GM23338 (cell line): ENCODE results near the gene IL11. TPM values are rescaled to one million over a fixed set of nuclear protein-coding genes. Genes with fewer than 3 reads are reported as not detected.

Experiments used
- ATAC-seq: fragments of 200-7000 bp; cut with Tn5 transposase; 3 replicates; pipeline ENCODE4 v1.9.1; 2020
- DNase-seq: peaks from one replicate; pipeline ENCODE4 v3.0.0-alpha.2; 2015; ENCODE audit warnings: low spot score
- H2AFZ ChIP-seq: fragments of 200-600 bp; sonication (generic); 2 replicates; pipeline ENCODE4 v1.8.0; 2016; ENCODE audit warnings: antibody characterized with exemption, mild to moderate bottlenecking, moderate library complexity
- H3F3A ChIP-seq: fragments of 200-600 bp; sonication (generic); replicated peaks from 2 replicates; pipeline ENCODE4 v1.8.0; 2017; ENCODE audit warnings: antibody characterized with exemption, mixed run types, low read depth
- H3K27ac ChIP-seq: fragments of 200-600 bp; sonication (generic); 2 replicates; pipeline ENCODE4 v1.6.1; 2016; ENCODE audit warnings: low read depth
- H3K27me3 ChIP-seq: fragments of 200-600 bp; sonication (generic); 2 replicates; pipeline ENCODE4 v1.8.0; 2016; ENCODE audit warnings: mild to moderate bottlenecking, mixed run types, moderate library complexity; ENCODE audit not compliant: insufficient read depth
- H3K36me3 ChIP-seq: fragments of 200-600 bp; sonication (generic); 2 replicates; pipeline ENCODE4 v1.8.0; 2016; ENCODE audit warnings: mild to moderate bottlenecking; ENCODE audit not compliant: insufficient read depth
- H3K4me1 ChIP-seq: fragments of 200-600 bp; sonication (generic); 2 replicates; pipeline ENCODE4 v1.8.0; 2016; ENCODE audit warnings: mild to moderate bottlenecking, moderate library complexity; ENCODE audit not compliant: insufficient read depth
- H3K4me2 ChIP-seq: fragments of 200-600 bp; sonication (generic); 2 replicates; pipeline ENCODE4 v1.7.1; 2017; ENCODE audit warnings: mixed run types
- H3K4me3 ChIP-seq: fragments of 200-600 bp; sonication (generic); 2 replicates; pipeline ENCODE4 v1.6.1; 2016; ENCODE audit warnings: mixed run types
- H3K79me2 ChIP-seq: fragments of 200-600 bp; sonication (generic); replicated peaks from 2 replicates; pipeline ENCODE4 v1.8.0; 2017; ENCODE audit warnings: mild to moderate bottlenecking; ENCODE audit not compliant: insufficient read depth
- H3K9me2 ChIP-seq: fragments of 200-600 bp; sonication (generic); 2 replicates; pipeline ENCODE4 v1.8.0; 2017; ENCODE audit not compliant: insufficient read depth
- H4K20me1 ChIP-seq: fragments of 200-600 bp; sonication (generic); replicated peaks from 2 replicates; pipeline ENCODE4 v1.8.0; 2017; ENCODE audit warnings: mild to moderate bottlenecking; ENCODE audit not compliant: insufficient read depth
- H3K27ac Mint-ChIP-seq: 2 replicates; pipeline ENCODE4 v1.8.0; 2020; ENCODE audit warnings: inconsistent platforms, mild to moderate bottlenecking, moderate library complexity, mixed read lengths
- H3K27me3 Mint-ChIP-seq: 3 replicates; pipeline ENCODE4 v1.8.0; 2022; ENCODE audit warnings: low read depth, mild to moderate bottlenecking, moderate library complexity, mixed read lengths, inconsistent platforms; ENCODE audit not compliant: insufficient read depth, poor library complexity
- H3K36me3 Mint-ChIP-seq: 3 replicates; pipeline ENCODE4 v1.8.0; 2021; ENCODE audit warnings: low read depth, mild to moderate bottlenecking, inconsistent platforms, moderate library complexity, mixed read lengths
- H3K4me1 Mint-ChIP-seq: 3 replicates; pipeline ENCODE4 v1.8.0; 2020; ENCODE audit warnings: mild to moderate bottlenecking, inconsistent platforms, mixed read lengths
- H3K4me3 Mint-ChIP-seq: 3 replicates; pipeline ENCODE4 v1.8.0; 2021; ENCODE audit warnings: moderate library complexity, mild to moderate bottlenecking, inconsistent platforms, mixed read lengths
- H3K9me3 Mint-ChIP-seq: 3 replicates; pipeline ENCODE4 v1.8.0; 2020; ENCODE audit warnings: moderate library complexity, mild to moderate bottlenecking, inconsistent platforms, mixed read lengths
- CREB1 ChIP-seq: fragments of 250-450 bp; sonication (Bioruptor Pico); IDR thresholded peaks from 2 replicates; pipeline ENCODE4 v1.5.0; 2020; ENCODE audit warnings: low read depth, mild to moderate bottlenecking, moderate library complexity
- CTCF ChIP-seq, 2 experiments: fragments of 200-600 bp in 1 of 2; sonication (generic) in 1 of 2; conservative IDR thresholded peaks; 2 replicates each; pipeline versions ENCODE4 v1.5.1 to v1.6.1; 2016 to 2017; ENCODE audit warnings: antibody characterized with exemption in 2 of 2, low read depth in 2 of 2, mild to moderate bottlenecking in 2 of 2, moderate library complexity in 1 of 2
- ETS1 ChIP-seq: IDR thresholded peaks from 2 replicates; pipeline ENCODE4 v1.6.1; 2016; ENCODE audit warnings: antibody characterized with exemption
- EZH2 ChIP-seq: fragments of 200-600 bp; sonication (generic); IDR thresholded peaks from one replicate; pipeline ENCODE4 v1.8.0; 2017; ENCODE audit warnings: antibody characterized with exemption, mild to moderate bottlenecking, low read depth; ENCODE audit not compliant: unreplicated experiment
- EZH2phosphoT487 ChIP-seq: fragments of 200-600 bp; sonication (generic); IDR thresholded peaks from one replicate; pipeline ENCODE4 v1.8.1; 2018; ENCODE audit warnings: antibody characterized with exemption; ENCODE audit not compliant: unreplicated experiment
- JUNB ChIP-seq: IDR thresholded peaks from one replicate; pipeline ENCODE4 v1.6.1; 2016; ENCODE audit warnings: antibody characterized with exemption; ENCODE audit not compliant: unreplicated experiment
- NANOG ChIP-seq: IDR thresholded peaks from 2 replicates; pipeline ENCODE4 v1.6.1; 2016; ENCODE audit warnings: antibody characterized with exemption, borderline replicate concordance
- POLR2AphosphoS5 ChIP-seq: IDR thresholded peaks from 2 replicates; pipeline ENCODE4 v1.6.1; 2016; ENCODE audit warnings: antibody characterized with exemption, low read depth
- REST ChIP-seq: IDR thresholded peaks from one replicate; pipeline ENCODE4 v1.6.1; 2018; ENCODE audit warnings: antibody characterized with exemption; ENCODE audit not compliant: unreplicated experiment
- STAT1 ChIP-seq: IDR thresholded peaks from one replicate; pipeline ENCODE4 v1.6.1; 2016; ENCODE audit warnings: antibody characterized with exemption; ENCODE audit not compliant: unreplicated experiment
- ZNF114 ChIP-seq: fragments of 250-450 bp; sonication (Bioruptor Pico); IDR thresholded peaks from 2 replicates; pipeline ENCODE4 v1.5.0; 2020; ENCODE audit warnings: mild to moderate bottlenecking, moderate library complexity
- ZNF331 ChIP-seq: fragments of 250-450 bp; sonication (Bioruptor Pico); IDR thresholded peaks from 2 replicates; pipeline ENCODE4 v1.5.0; 2020; ENCODE audit warnings: low read depth, mild to moderate bottlenecking, moderate library complexity
- ZNF462 ChIP-seq: fragments of 250-450 bp; sonication (Bioruptor Pico); IDR thresholded peaks from 2 replicates; pipeline ENCODE4 v1.5.0; 2020; ENCODE audit warnings: mild to moderate bottlenecking, moderate library complexity
- polyA plus RNA-seq: library from polyadenylated mRNA; unstranded; fragments of >200 nt; fragmentation: Nextera tagmentation; extraction: Ambion mirVana; gene quantifications from 2 replicates; pipeline ENCODE4 v1.2.1, GENCODE V29; 2016
- total RNA-seq: library from RNA; depleted of rRNA; stranded (reverse); fragments of >200 nt; shearing (Covaris generic); gene quantifications from 2 replicates; pipeline ENCODE4 v1.2.3, GENCODE V29; 2014

IL11 gene
- total and polyA plus RNA-seq, 2 experiments from 2014 or later = 0.58 to 2.2 TPM

- Histone ChIP-seq H3K4me3 (no peak overlapping the region), H3K4me1 (peaks cover 66% of the 10 kb centered on the region), H3K9me2 (no peaks in the 10 kb centered on the region), H3F3A (peaks cover 57% of the 10 kb centered on the region), H3K36me3 (peaks cover 11% of the 10 kb centered on the region; the same call in 1 of the 2 replicates), H3K27ac (peak overlapping the region; percentile 15; the same call in 1 of the 2 replicates), H3K27me3 (no peaks in the 10 kb centered on the region), H3K79me2 (peaks cover 28% of the 10 kb centered on the region), H4K20me1 (peaks cover 40% of the 10 kb centered on the region), H3K4me2 (no peak overlapping the region; the same call in 1 of the 2 replicates), H2AFZ (no peak overlapping the region)
- DNase-seq (peak; percentile 57), ATAC-seq (peak; percentile 6)
- no peak overlapping the region; the same call in 2 of the 3 replicates for H3K4me3 Mint-ChIP-seq
- H3K4me1 Mint-ChIP-seq = peaks cover 69% of the 10 kb centered on the region
- no peaks in the 10 kb centered on the region; the same call in 2 of the 3 replicates for H3K9me3 Mint-ChIP-seq
- H3K36me3 Mint-ChIP-seq = peaks cover 54% of the 10 kb centered on the region
- H3K27me3 Mint-ChIP-seq = peaks cover 45% of the 10 kb centered on the region
- TF ChIP-seq EZH2phosphoT487 (no peak), ZNF331 (CRISPR knock-in tag) (no peak), CREB1 (CRISPR knock-in tag) (no peak), ETS1 (no peak), EZH2 (no peak), ZNF114 (CRISPR knock-in tag) (no peak), STAT1 (no peak), ZNF462 (no peak), NANOG (no peak), JUNB (no peak), REST (no peak), POLR2AphosphoS5 (no peak; the same call in 1 of the 2 replicates), CTCF (conservative IDR thresholded peaks at IDR 0.05; ENCODE audit: low read depth in 2 of 2) (no peak)
- H3K27ac Mint-ChIP-seq = peak overlapping the region; percentile 26; the same call in 1 of the 2 replicates
These were observed 20.2 kb upstream of the IL11 start for GRCh38 chr19:55390461-55390880.
